ENCODE data around the gene NARF. TPM values are rescaled to one million over a fixed set of nuclear protein-coding genes. Genes with fewer than 3 reads are reported as not detected.

The NARF gene
- total and polyA plus RNA-seq, 2 experiments from 2014 or later: 66.1 to 67.1 TPM

DNA sequence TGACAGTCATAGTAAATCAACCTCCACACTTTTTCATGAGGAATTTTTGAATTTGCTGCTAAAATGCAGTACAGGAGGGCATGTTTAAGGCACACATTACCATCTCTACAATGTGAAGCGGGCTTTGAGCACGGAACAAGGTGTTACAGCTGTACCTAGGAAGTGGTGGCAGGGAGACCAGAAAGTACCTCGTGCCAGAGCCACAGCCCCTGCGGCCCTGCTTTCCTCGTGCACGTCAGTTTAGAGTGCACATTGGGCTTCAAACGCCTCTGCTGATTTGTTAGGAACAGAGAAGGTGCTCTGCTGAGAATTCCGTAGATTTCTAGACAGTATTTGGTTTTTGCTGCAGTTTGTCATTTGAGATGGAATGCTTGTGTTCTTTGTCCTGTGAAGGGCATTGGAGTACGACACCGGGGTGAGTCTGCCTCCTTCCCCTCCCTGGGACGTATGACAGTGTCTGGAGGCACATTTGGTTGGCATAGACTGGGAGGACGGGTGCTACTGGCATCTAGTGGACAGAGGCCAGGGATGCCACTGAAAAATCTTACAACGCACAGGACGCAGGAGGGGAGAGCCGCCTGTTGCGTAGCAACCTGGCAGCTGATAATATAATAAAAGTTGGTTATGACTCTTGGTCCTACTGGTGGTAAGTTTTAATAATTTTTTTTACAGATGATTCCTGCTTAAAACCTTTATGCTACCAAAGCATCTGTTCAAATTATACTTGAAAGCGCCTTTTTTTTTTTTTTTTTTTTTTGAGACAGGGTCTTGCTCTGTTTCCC, 70.1 kb downstream of the NARF start:
- Mint-ChIP-seq H3K4me1 (peaks cover 25% of the 10 kb centered on the region), H3K27me3 (ENCODE audit: insufficient read depth, low read depth, poor library complexity) (peaks cover 4% of the 10 kb centered on the region), H3K4me3 (no peak overlapping the region), H3K27ac (peak overlapping the region; percentile 47; the same call in 1 of the 2 replicates), H3K36me3 (ENCODE audit: low read depth) (no peaks in the 10 kb centered on the region), H3K9me3 (no peaks in the 10 kb centered on the region)
- peak; percentile 66 for ATAC-seq
- peak; percentile 25 to 35 for TF ChIP-seq CTCF (conservative IDR thresholded peaks at IDR 0.05; ENCODE audit: low read depth in 2 of 2)
- TF ChIP-seq JUNB (IDR thresholded peaks at IDR 0.05; ENCODE audit: unreplicated experiment): no peak
- Histone ChIP-seq H3K4me3 (no peak overlapping the region), H3K79me2 (replicated peaks; ENCODE audit: insufficient read depth) (peaks cover 100% of the 10 kb centered on the region), H3K27ac (ENCODE audit: low read depth) (peak overlapping the region; percentile 8; the same call in 1 of the 2 replicates), H3F3A (replicated peaks; ENCODE audit: low read depth) (0 out of 2 replicates have a peak, but pooled peaks cover 6% of the 10 kb centered on the region), H3K4me2 (no peak overlapping the region), H3K36me3 (ENCODE audit: insufficient read depth) (no peaks in the 10 kb centered on the region), H4K20me1 (replicated peaks; ENCODE audit: insufficient read depth) (peaks cover 79% of the 10 kb centered on the region), H3K27me3 (ENCODE audit: insufficient read depth) (no peaks in the 10 kb centered on the region), H3K9me2 (ENCODE audit: insufficient read depth) (no peaks in the 10 kb centered on the region), H2AFZ (no peak overlapping the region), H3K4me1 (ENCODE audit: insufficient read depth) (peaks cover 2% of the 10 kb centered on the region; the same call in 1 of the 2 replicates)
- DNase-seq (ENCODE audit: low spot score): no peak

- Histone ChIP-seq H3K4me3 (no peak overlapping the region), H3F3A (replicated peaks; ENCODE audit: low read depth) (0 out of 2 replicates have a peak, but pooled peaks cover 6% of the 10 kb centered on the region), H3K36me3 (ENCODE audit: insufficient read depth) (no peaks in the 10 kb centered on the region), H3K79me2 (replicated peaks; ENCODE audit: insufficient read depth) (peaks cover 100% of the 10 kb centered on the region), H3K9me2 (ENCODE audit: insufficient read depth) (no peaks in the 10 kb centered on the region), H3K27me3 (ENCODE audit: insufficient read depth) (no peaks in the 10 kb centered on the region), H3K4me1 (ENCODE audit: insufficient read depth) (peaks cover 14% of the 10 kb centered on the region; the same call in 1 of the 2 replicates), H2AFZ (no peak overlapping the region), H3K27ac (ENCODE audit: low read depth) (no peak overlapping the region), H4K20me1 (replicated peaks; ENCODE audit: insufficient read depth) (peaks cover 79% of the 10 kb centered on the region), H3K4me2 (no peak overlapping the region)
- H3K9me3 Mint-ChIP-seq: no peaks in the 10 kb centered on the region
- no peaks in the 10 kb centered on the region for H3K36me3 Mint-ChIP-seq (ENCODE audit: low read depth)
- H3K27me3 Mint-ChIP-seq (ENCODE audit: insufficient read depth, low read depth, poor library complexity): peaks cover 6% of the 10 kb centered on the region
- DNase-seq (ENCODE audit: low spot score) (no peak), ATAC-seq (no peak)
- no peak for TF ChIP-seq ZNF462 (CRISPR knock-in tag; IDR thresholded peaks at IDR 0.05)
- TF ChIP-seq ZNF331 (CRISPR knock-in tag; IDR thresholded peaks at IDR 0.05; ENCODE audit: low read depth): no peak
- TF ChIP-seq JUNB (IDR thresholded peaks at IDR 0.05; ENCODE audit: unreplicated experiment): no peak
- TF ChIP-seq CREB1 (CRISPR knock-in tag; IDR thresholded peaks at IDR 0.05; ENCODE audit: low read depth): no peak
- no peak for TF ChIP-seq REST (IDR thresholded peaks at IDR 0.05; ENCODE audit: unreplicated experiment)
- no peak overlapping the region for H3K27ac Mint-ChIP-seq
- H3K4me1 Mint-ChIP-seq: peaks cover 34% of the 10 kb centered on the region
- H3K4me3 Mint-ChIP-seq: no peak overlapping the region
Observed at GRCh38 chr17:82529914-82530300, 71.4 kb downstream of the NARF start.
